Measurements from ENCODE around the gene CHMP4A.
"Not testable (repeated sequence)": the region's sequence is repeated elsewhere in the genome, so short reads cannot be mapped to it uniquely, and the experiment has no call there.

Gene CHMP4A

GRCh38 chr14:24246765-24247212 lies 33.5 kb upstream of the CHMP4A start:
- no peak for DNase-seq

- not testable (repeated sequence) for DNase-seq
Observed at GRCh38 chr14:24245350-24245749, 32.1 kb upstream of the CHMP4A start.

- peak; percentile 31 to 57 for DNase-seq
Observed at GRCh38 chr14:24243336-24243836, 30.1 kb upstream of the CHMP4A start.

GRCh38 chr14:24241829-24242443 lies 28.6 kb upstream of the CHMP4A start:
- peak; percentile 85 to 95 for DNase-seq

- no peak for DNase-seq
Observed at GRCh38 chr14:24240110-24240918, 27.0 kb upstream of the CHMP4A start.

- no peak for DNase-seq
Observed at GRCh38 chr14:24238527-24239037, 25.3 kb upstream of the CHMP4A start.

- DNase-seq: no peak
Observed at GRCh38 chr14:24238123-24238522, 24.8 kb upstream of the CHMP4A start.

GRCh38 chr14:24237463-24237955 lies 24.2 kb upstream of the CHMP4A start:
- no peak for DNase-seq

- no peak for DNase-seq
Observed at GRCh38 chr14:24236689-24237462, 23.6 kb upstream of the CHMP4A start.

GRCh38 chr14:24235804-24236688 lies 22.8 kb upstream of the CHMP4A start:
- DNase-seq: no peak

GRCh38 chr14:24234095-24235005 lies 21.1 kb upstream of the CHMP4A start:
- DNase-seq: no peak

GRCh38 chr14:24233538-24233866 lies 20.2 kb upstream of the CHMP4A start:
- no peak for DNase-seq

- DNase-seq: no peak
Observed at GRCh38 chr14:24232645-24233537, 19.6 kb upstream of the CHMP4A start, which contains the start of gene GMPR2. TSS of gene GMPR2 (plus strand) at chr14:24232929. CDS start at chr14:24233254, 325 bp downstream.

- peak; percentile 95 to 96 for DNase-seq
Observed at GRCh38 chr14:24232121-24232644, 18.9 kb upstream of the CHMP4A start, which contains the start of gene NEDD8. TSS of gene NEDD8 (minus strand) at chr14:24232367. CDS start at chr14:24232267, 100 bp downstream.

- DNase-seq: no peak
Observed at GRCh38 chr14:24231263-24232120, 18.2 kb upstream of the CHMP4A start.

GRCh38 chr14:24228902-24229301 lies 15.6 kb upstream of the CHMP4A start:
- no peak for DNase-seq

- no peak for DNase-seq
Observed at GRCh38 chr14:24226473-24226872, 13.2 kb upstream of the CHMP4A start.

GRCh38 chr14:24224618-24225071 lies 11.4 kb upstream of the CHMP4A start:
- no peak for DNase-seq

Measured in AML-193 (cell line).